DOHH2 (cell line): ENCODE results near the gene DNAJB4.

Experiments
- EZH2phosphoT487 ChIP-seq: fragments of 200-600 bp; sonication (generic); IDR thresholded peaks from 2 replicates; pipeline ENCODE4 v1.6.1; 2017; ENCODE audit warnings: borderline replicate concordance, mild to moderate bottlenecking, antibody characterized with exemption, low read length, moderate library complexity, mixed read lengths
- TF ChIP-seq, protein P1 (sequence below): fragments of 200-600 bp; sonication (generic); IDR thresholded peaks from one replicate; pipeline ENCODE4 v1.5.1; 2014; ENCODE audit warnings: antibody characterized with exemption, mild to moderate bottlenecking, low read depth, low read length; ENCODE audit not compliant: poor library complexity, severe bottlenecking

DNA sequence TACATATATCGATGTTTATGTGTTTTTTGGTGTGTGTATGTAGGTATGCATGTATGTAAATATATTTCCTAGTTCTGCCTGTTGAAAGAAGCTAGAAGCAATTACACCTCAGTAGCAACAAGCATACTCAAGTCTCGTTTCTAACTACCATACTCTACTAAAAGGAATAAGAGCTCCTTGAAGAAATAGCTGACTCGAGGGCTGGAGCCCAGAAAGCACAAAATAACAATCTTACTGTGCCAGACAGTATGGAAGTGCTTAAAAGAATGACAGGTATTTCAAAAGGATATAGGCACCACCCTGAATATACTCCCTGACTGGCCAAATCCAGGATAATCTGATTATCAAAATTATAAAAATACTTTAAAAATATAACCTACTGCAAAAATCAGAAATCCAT is 49.0 kb upstream of the DNAJB4 start:
- TF ChIP-seq, protein P1, sequence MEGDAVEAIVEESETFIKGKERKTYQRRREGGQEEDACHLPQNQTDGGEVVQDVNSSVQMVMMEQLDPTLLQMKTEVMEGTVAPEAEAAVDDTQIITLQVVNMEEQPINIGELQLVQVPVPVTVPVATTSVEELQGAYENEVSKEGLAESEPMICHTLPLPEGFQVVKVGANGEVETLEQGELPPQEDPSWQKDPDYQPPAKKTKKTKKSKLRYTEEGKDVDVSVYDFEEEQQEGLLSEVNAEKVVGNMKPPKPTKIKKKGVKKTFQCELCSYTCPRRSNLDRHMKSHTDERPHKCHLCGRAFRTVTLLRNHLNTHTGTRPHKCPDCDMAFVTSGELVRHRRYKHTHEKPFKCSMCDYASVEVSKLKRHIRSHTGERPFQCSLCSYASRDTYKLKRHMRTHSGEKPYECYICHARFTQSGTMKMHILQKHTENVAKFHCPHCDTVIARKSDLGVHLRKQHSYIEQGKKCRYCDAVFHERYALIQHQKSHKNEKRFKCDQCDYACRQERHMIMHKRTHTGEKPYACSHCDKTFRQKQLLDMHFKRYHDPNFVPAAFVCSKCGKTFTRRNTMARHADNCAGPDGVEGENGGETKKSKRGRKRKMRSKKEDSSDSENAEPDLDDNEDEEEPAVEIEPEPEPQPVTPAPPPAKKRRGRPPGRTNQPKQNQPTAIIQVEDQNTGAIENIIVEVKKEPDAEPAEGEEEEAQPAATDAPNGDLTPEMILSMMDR, result no peak
- TF ChIP-seq EZH2phosphoT487, result no peak
